Hematopoietic multipotent progenitor cell treated with erythropoietin and hydrocortisone succinate and interleukin-3 and kit ligand, for 6 days (in vitro differentiated cells): Measurements from ENCODE around the gene OR10K2.
"Not testable (repeated sequence)": the region's sequence is repeated elsewhere in the genome, so short reads cannot be mapped to it uniquely, and the experiment has no call there.

ENCODE experiments used
- DNase-seq: peaks from one replicate; pipeline ENCODE4 v3.0.0-alpha.2; 2015

The OR10K2 gene, protein sequence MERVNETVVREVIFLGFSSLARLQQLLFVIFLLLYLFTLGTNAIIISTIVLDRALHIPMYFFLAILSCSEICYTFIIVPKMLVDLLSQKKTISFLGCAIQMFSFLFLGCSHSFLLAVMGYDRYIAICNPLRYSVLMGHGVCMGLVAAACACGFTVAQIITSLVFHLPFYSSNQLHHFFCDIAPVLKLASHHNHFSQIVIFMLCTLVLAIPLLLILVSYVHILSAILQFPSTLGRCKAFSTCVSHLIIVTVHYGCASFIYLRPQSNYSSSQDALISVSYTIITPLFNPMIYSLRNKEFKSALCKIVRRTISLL

DNA sequence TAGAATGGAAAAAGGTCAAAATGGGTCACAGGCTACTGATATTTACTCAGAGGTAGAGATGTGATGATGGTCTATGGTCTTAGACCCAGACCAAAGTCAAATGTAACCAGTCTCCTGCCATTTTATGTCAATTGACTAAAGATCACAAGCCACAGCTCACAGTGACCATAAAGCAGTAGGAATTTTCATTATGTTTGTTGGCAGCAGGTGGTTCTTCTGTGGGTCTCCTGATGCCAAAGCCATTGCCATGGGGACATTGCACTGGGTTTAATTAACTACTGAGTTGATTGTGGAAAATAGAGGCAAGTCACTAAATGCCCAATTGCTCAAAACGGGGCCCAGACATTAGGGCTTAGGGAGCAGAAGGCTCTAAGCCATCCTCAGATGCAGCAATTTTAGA, at the start of gene OR10K2:
OR10K2 (minus strand) TSS at position 101 of the 400 bp plus-strand sequence. CDS start 5,371 bp downstream, outside the sequence.
- DNase-seq: no peak

DNA sequence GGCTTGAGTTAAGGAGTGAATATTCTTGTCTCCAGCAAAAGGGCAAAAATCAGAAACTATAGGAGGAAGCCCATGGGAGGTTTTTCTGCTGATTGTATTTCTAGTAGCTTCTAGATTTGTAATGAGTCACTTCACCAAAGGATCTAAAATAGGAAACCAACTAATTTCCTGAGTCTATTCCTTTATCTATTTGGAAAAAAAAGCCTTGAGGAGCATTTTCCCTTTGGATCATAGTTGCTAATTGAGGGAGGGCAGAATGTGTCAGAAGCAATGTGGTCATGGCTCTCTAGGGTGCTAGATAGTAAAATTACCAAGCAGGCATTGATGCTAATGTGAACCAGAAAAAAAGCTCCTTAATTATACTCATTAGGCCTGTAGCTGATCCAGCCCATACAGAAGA, 45.9 kb upstream of the OR10K2 start, which contains the start of gene OR10R2:
OR10R2 (plus strand) TSS at position 301 of the 400 bp plus-strand sequence. CDS start 106 bp downstream, outside the sequence.
- no peak for DNase-seq

DNA sequence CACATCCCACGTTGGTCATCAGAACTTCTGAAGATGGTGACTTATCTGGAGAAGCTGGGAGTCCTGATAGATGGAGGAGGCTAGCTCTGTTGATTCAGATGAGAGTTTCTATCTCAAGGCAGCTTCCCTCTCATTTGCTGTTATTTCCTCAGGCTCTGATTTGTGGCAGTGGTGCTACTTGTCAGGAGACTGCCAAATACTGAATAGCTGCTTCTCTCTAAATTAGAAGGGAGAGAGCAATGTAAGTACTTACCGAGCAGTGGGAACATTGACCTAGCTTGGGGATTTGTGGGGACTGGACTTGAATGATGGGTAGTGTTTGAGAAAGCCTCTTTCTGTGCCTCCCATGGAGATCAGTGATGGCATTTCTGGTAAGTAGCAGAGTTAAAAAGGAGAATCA, 35.5 kb upstream of the OR10K2 start, which contains the start of gene OR10K1:
OR10K1 (plus strand) TSS at position 301 of the 400 bp plus-strand sequence. CDS start 3,728 bp downstream, outside the sequence.
- DNase-seq: no peak

DNA sequence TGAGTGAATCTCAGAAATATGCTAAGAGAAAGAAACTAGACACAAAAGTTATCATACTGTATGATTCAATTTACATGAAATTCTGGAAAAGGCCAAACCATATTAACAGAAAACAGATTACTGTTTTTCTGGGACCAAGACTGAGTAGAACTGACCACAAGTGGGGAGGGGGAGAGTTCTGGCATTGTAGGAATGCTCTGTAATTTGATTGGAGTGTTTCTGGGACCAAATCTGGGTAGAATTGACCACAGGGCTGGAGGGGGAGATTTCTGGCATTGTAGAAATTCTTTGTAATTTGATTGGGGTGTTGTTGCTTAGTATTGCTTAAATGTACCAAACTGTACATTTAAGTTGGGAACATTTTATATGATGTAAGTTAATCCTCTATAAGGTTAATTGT, 32.2 kb upstream of the OR10K2 start:
- DNase-seq: no peak

DNA sequence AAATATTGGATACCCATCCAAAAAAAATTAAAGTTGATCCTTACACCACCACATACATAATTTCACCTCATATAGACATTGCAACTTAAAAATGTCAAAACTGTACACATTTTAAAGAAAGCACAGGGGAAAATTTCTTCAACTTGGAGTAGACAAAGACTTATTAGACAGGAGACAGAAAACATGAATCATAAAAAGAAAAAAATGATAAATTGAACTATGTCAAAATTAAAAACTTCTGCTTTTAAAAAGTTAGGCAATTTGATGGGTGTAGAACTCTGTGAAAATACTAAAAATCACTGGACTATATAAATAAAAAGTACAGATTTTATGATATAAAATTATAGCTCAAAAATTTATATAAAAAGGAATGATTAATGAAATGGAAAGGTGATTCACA, 31.2 kb upstream of the OR10K2 start:
- no peak for DNase-seq

DNA sequence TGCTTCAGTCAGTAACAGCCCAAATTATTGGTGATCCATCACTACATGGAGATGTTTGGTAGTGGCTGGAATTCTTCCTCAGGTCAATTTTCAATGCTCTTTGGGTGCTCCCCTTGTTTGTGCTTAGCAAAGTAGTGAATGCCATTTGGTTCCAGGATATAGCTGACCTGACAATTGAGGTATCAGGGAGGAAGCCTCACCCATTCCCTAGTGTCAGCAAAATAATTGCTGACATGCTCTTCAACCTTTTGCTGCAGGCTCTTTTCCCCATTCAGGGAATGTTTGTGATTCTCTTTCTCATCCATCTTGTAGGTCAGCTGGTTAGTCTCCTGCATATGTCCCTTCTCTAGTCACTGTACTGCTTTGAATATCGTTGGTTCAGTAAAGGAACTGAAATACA, 28.5 kb upstream of the OR10K2 start:
- DNase-seq: no peak

DNA sequence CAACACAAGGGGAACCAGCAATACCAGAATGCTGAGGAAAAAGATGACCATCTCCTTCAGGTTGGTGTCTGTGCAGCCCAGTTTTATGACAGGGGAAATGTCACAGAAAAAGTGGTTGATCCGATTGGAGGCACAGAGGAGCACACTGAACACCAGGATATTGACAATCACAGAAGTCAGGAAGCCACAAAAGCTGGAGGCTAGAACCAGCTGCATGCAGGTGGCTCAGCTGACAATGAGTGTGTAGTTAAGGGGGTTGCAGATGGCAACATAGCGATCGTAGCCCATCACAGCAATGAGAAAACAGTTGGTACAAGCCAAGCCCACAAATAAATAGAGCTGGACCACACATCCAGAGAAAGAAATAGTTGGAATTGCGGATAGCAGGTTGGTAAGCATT, 19.3 kb upstream of the OR10K2 start:
- no peak for DNase-seq

DNA sequence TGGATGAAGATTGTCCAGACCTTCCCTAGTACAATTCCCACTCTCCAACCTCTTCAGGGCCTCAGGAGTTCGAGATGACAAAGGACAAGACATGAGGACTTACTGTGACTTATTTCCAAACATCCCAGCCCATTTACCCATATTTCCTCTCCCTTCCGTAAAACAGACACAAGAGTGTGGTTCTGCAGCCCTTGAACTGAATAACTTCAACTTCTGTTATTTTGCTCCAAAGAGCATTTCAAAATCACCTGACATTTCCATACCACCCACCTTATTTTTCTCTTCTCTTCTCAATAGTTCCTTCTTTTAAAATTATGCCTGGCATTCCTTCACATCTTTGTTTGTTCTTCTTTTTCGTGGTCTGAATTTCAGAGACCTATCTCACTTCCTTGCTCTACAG, 8.7 kb upstream of the OR10K2 start:
- no peak for DNase-seq

DNA sequence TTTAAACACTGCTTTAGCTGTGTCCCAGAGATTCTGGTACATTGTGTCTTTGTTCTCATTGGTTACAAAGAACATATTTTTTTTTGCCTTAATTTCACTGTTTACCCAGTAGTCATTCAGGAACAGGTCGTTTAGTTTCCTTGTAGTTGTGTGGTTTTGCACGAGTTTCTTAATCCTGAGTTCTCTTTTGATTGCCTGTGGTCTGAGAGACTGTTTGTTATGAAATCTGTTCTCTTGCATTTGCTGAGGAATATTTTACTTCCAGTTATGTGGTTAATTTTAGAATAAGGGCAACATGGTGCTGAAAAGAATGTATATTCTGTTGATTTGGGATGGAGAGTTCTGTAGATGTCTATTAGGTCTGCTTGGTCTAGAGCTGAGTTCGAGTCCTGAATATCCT, 4.1 kb upstream of the OR10K2 start:
- peak; percentile 31 for DNase-seq

DNA sequence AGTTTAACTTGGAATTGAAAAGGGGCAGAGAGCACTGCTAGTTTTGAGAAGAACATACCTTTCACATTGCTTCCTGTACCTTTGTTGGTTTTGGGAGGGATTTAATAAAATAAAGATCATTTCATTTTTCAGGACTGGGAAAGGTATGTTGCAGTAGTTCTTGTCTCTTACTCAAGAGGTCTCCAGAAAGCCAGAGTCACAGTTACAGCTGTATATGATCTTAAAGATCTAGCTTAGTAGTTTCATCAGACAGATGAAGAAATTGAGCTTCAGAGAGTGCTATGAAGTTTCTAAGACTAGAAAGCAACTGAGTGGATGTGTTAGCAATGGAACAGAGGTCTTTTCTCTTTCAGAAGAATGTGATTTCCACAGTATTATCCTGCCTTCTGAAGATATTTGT, 1.0 kb downstream of the OR10K2 start:
- peak; percentile 27 for DNase-seq

DNA sequence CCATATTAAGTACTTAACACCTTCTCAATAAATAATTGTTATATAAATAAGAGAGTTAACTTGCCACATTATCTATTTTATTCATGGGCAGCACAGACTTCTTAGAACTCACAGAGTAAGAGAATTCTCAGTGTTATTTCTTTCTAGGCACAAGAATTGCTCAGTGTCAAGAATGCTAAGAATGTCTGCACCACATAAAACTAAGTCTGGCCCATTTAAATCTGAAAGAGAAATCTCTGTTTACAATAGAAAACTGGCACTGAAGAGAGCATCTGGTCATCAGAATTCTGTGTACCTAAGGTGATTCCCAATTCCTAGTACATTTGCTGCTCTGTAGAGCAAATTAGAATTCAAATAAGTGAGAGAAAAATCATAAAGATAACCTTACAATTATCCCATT, 3.8 kb downstream of the OR10K2 start:
- no peak for DNase-seq

DNA sequence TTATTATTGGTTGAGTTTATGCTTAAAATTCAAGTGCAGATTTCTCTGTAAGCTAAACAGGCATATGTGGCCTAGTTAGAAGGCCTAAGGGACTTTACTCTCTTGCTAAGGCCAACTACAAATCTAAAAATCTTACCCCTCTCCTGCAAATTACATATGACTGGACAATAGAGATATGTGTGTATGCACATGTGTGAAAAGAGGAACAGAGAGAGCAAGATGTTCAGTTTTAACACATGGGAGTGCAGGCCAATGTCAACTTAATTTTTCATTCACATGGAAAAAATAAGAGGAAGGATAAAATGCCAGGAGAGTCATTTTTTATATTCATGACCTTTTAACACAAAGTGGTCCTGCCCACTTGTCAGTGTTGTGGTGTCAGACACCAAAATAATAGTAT, 8.5 kb downstream of the OR10K2 start:
- DNase-seq: no peak

DNA sequence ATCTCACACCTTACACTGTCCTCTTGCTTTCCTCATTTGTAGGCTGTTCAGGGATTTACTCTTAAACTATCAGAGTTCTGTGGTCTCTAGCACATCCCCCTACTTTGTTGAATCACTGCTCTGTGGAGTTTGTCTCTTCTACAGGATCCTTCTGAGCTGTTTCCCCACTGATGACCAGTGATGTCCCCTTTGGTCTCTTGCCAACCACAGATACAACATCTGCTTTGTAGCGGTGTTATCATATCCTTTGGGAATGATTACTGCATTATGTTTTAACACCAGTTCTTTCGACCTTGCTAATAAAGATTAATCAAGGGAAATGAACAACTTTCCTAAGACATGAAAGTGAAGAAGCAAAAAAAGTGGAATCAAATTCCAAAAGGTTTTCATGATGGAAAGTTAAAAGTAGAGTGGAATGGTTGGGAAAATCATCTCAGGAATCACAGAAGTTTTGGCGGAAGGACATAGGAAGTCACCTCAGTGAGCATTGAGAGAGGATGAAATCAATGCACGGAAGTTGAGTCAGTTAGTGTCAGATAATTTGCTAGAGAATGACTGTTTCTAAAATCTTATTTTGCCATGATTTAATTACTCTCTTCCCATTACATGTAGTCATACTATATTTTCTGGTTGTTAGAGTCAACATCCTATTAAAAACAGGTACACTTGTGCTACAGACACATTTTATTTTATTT, 11.2 kb downstream of the OR10K2 start:
- no peak for DNase-seq

DNA sequence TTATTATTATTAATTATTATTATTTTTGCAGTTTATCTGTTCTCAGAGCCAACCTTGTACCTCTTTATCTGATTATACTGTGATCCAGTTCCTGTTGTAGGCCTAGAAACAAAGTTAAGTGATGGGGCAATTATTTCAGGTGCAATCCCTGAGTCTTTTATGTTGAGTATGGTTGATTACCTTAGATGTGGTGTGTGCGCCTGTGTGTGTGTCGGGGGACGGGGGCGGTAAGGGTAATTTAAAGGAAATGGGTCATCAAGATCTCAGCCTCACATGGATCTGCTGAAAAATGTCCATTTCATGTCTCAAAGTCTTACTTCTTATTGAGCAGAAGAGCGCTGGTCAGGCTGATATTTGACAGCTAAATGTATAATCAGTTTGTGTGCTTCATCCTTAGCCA, 18.9 kb downstream of the OR10K2 start:
- DNase-seq: no peak

DNA sequence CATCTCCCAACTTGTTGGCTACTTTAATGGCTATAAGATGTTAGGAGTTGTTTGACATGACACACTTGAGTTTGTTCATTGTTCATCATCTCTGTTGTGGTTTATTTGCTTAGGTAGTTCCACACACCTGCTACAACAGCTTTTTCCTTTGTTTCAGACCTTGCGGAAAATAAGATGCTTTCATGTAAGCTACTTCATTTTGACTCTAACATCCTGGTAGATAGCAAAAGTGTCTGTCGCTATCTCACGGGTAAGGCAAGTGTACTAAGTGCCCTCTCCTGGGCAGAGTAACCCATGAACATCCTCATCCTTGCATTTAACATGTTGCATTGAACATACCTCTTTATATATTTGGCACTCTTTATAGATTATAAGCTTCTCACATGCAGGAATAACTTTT, 25.2 kb downstream of the OR10K2 start:
- no peak for DNase-seq

DNA sequence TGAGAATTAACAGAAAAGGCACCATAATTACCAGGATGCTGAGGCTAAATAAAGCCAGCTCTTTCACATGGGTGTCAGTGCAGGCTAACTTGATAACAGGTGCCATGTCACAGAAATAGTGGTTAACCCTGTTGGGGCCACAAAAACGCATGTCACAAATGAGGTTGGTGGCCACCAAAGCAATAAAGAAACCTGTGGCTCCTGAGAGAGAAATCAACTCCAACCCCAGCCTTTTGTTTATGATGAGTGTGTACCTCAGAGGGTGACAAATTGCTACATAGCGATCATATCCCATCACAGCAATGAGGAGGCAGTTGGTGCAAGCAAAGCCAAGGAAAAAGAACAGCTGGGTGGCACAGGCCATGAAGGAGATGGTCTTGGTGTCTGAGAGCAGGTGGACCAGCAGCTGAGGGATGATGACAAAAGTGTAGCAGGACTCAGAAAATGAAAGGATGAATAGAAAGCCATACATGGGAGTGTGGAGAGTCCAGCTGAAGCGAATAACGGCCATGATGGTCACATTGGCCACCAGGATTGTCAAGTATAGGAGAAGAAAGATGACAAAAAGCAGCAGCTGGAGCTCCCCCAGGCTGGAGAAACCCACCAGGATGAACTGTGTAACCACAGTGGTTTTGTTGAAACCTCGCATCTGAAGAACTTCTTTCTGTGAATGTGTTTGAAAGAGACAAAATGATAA, 27.1 kb downstream of the OR10K2 start, which contains the start of gene OR10T2:
OR10T2 (minus strand) TSS at position 649 of the 697 bp plus-strand sequence; CDS start at position 649, 0 bp downstream.
- no peak for DNase-seq

DNA sequence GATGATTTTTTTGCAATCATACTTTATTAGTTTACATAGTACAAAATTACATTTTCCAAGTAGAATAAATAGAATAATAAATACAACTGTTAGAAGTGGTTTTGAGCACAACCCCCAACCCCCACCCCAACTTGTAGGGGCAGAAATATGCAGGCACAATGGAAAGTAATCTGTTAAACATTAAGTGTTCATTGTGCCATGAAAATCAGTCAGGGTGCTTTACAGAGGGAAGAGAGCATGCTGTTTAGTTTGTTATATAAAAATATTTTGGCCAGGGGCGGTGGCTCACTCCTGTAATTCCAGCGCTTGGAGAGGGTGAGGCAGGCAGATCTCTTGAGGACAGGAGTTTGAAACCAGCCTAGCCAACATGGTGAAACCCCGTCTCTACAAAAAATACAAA, 29.4 kb downstream of the OR10K2 start:
- DNase-seq: no peak

DNA sequence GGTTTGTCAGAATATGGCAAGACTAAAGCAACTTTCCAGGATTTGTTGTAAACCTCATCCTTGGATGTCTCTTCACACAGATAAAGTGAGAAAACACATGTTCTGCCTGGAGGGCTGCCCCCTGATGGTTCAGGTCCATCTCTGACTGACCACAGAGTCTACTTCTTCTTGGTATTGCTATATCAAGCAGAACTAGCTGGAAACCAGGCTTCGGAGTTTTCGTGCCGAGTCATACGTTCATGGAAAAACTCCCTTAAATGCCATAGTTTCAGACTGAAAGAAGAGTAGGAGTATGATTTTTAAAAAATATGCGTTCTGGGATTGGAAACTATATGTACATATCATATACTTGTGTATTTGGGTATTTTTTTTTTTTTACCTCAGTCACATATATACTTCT, 32.6 kb downstream of the OR10K2 start:
- DNase-seq: no peak

DNA sequence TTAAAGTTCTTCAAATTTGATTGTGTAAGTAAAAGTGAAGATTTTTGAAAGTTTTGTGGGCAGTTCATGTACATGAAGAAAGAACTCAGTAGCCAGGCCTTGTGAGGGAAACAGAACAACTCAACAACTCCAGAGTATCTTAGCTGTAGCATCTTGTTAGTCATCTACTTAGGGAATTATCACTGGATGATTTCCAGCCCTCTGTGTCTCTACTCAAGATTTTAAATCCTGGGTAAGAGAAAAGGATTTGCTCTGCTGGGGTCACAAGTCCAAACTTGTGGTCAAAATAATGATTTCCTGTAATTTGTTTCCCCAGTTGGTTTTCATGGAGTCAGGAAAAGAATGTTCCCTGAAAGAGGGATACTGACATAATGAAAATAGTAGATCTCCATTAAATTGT, 34.9 kb downstream of the OR10K2 start:
- DNase-seq: no peak

DNA sequence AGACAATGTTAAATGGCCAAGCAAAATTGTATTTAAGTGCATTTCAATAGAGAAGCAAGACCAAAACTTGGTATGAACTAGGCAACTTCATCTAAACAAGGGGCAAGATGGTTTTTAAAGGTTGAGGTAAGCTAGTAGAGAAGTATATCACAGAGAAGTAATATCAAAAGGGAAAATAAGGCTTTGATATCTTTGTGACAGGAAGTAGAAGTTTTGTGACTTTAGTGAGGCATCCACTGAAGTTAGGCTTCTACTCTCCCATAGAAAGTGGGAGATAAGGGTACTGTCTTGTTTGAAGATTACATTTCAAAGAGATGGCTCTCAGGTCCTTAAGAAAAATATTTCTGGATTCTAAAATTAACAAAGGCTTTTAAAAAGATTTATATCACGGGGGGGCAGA, 35.7 kb downstream of the OR10K2 start:
- no peak for DNase-seq

DNA sequence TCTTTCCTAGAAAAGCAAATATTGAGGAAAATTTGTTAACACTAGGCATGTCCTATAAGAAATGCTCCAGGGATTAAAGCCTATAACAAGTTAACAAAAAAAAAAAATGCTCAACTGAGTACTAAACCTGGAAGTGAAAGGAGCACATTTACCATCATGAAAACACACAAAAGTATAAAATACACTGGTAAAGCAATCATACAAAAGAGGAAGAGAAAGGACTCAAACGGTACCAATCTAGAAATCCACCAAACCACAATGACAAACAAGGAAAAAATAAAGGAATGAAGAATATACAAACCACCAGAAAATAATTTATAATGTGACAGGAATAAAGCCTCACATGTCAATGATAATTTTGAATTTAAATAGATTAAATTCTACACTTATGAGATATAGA, 51.2 kb downstream of the OR10K2 start:
- DNase-seq: no peak

DNA sequence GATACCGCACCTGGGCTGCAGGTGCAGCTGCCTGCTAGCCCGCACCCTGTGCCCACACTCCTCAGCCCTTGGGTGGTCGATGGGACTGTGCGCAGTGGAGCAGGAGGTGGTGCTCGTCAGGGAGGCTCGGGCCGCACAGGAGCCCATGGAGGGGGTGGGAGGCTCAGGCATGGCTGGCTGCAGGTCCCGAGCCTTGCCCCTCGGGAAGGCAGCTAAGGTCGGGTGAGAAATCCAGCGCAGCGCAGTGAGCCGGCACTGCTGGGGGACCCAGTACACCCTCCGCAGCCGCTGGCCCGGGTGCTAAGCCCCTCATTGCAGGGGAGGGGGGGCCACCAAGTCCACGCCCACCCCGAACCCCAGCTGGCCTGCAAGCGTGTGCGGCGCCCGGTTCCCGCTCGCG, 51.9 kb downstream of the OR10K2 start:
- not testable (repeated sequence) for DNase-seq

DNA sequence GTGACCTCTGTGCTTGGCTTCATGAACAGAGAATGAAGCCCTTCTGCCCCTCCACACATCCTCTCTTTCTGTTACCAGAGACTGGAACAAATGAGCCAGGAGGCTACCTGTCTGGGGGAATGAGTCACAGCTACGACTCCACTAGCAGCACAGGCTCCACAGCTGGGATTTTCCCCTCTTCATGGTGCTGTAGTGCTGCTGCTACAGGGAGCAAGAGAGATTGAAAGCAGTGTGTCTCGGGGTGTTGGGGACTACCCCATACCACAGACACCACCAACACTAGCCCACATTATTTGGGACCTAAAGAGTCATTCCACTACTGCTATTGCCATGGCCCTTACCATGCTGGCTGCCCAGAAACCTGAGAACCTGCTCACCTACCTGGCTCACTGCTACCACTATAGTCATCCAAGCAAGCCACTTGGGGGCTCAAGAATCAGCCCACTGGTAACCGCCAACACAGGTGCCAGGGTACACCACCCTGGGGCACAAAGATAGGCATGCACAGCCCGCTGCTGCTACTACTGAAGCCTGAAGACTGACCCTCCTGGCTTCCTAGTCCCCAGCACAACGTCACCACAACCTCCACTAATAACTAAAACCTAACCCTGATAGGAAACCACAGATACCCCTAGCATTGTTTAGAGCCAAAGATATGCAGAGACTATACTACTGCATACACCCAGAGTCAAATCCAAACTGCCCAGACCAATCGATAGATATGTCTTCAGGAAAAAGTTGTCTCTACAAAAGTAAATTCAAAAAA, 54.7 kb downstream of the OR10K2 start:
- DNase-seq: no peak
